ENCODE measurements around the gene ZCCHC13. TPM values are rescaled to one million over a fixed set of nuclear protein-coding genes. Genes with fewer than 3 reads are reported as not detected.

ZCCHC13 gene
- total RNA-seq, 1 donor from 2014 or later: not detected

- TF ChIP-seq CTCF (IDR thresholded peaks at IDR 0.05; ENCODE audit: insufficient read depth, low read length, severe bottlenecking): no peak
- DNase-seq (ENCODE audit: low read depth): no peak
- Histone ChIP-seq H3K4me3 (ENCODE audit: low read depth, low read length) (no peak overlapping the region), H3K36me3 (ENCODE audit: control insufficient read depth, insufficient read depth, low read length) (no peaks in the 10 kb centered on the region), H3K27me3 (ENCODE audit: control insufficient read depth, insufficient read depth, low read length) (no peaks in the 10 kb centered on the region)
- FAIRE-seq: no peak
These were observed 29.5 kb upstream of the ZCCHC13 start for GRCh38 chrX:74274516-74274915.

DNA sequence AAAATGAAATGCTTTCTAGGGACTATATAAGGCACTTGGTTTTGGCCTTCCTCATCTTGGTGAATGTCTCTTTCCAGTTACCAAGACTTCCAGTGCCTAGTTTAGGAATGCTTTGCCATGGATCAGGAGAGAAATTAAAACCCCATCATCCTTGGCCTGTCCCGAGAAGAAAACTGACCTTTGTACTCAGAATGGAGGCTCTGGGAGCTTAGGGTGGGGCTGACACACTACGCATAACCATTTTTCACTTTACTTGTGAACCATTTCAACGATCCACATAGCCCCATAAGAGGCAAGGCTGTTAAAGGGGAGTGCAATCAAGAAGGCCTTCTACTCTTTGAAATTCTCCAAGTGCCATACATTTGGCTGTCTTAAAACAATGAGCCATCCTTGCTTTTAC is 26.7 kb upstream of the ZCCHC13 start:
- no peak for TF ChIP-seq CTCF (IDR thresholded peaks at IDR 0.05; ENCODE audit: insufficient read depth, low read length, severe bottlenecking)
- no peak overlapping the region for H3K4me3 ChIP-seq (ENCODE audit: low read depth, low read length)
- peaks cover 4% of the 10 kb centered on the region for H3K36me3 ChIP-seq (ENCODE audit: control insufficient read depth, insufficient read depth, low read length)
- no peak for DNase-seq (ENCODE audit: low read depth)
- FAIRE-seq: no peak
- no peaks in the 10 kb centered on the region for H3K27me3 ChIP-seq (ENCODE audit: control insufficient read depth, insufficient read depth, low read length)

- no peak for TF ChIP-seq CTCF (IDR thresholded peaks at IDR 0.05; ENCODE audit: insufficient read depth, low read length, severe bottlenecking)
- peaks cover 4% of the 10 kb centered on the region for H3K36me3 ChIP-seq (ENCODE audit: control insufficient read depth, insufficient read depth, low read length)
- FAIRE-seq (no peak), DNase-seq (ENCODE audit: low read depth) (no peak)
- no peaks in the 10 kb centered on the region for H3K27me3 ChIP-seq (ENCODE audit: control insufficient read depth, insufficient read depth, low read length)
- no peak overlapping the region for H3K4me3 ChIP-seq (ENCODE audit: low read depth, low read length)
These were observed 26.1 kb upstream of the ZCCHC13 start for GRCh38 chrX:74277846-74278245.

GRCh38 chrX:74280759-74281158 is 23.2 kb upstream of the ZCCHC13 start:
- Histone ChIP-seq H3K27me3 (ENCODE audit: control insufficient read depth, insufficient read depth, low read length) (no peaks in the 10 kb centered on the region), H3K36me3 (ENCODE audit: control insufficient read depth, insufficient read depth, low read length) (peaks cover 4% of the 10 kb centered on the region), H3K4me3 (ENCODE audit: low read depth, low read length) (no peak overlapping the region)
- FAIRE-seq (no peak), DNase-seq (ENCODE audit: low read depth) (no peak)
- TF ChIP-seq CTCF (IDR thresholded peaks at IDR 0.05; ENCODE audit: insufficient read depth, low read length, severe bottlenecking): no peak

- no peak for TF ChIP-seq CTCF (IDR thresholded peaks at IDR 0.05; ENCODE audit: insufficient read depth, low read length, severe bottlenecking)
- H3K27me3 ChIP-seq (ENCODE audit: control insufficient read depth, insufficient read depth, low read length): no peaks in the 10 kb centered on the region
- no peak overlapping the region for H3K4me3 ChIP-seq (ENCODE audit: low read depth, low read length)
- FAIRE-seq: no peak
- DNase-seq (ENCODE audit: low read depth): no peak
- peaks cover 4% of the 10 kb centered on the region for H3K36me3 ChIP-seq (ENCODE audit: control insufficient read depth, insufficient read depth, low read length)
These were observed 19.5 kb upstream of the ZCCHC13 start for GRCh38 chrX:74284391-74284952.
